K562 (cell line): Measurements from ENCODE around the gene PHF21A. TPM values are rescaled to one million over a fixed set of nuclear protein-coding genes. Genes with fewer than 3 reads are reported as not detected.
A peak's percentile ranks its signal among the peaks of the same experiment; 100 is the strongest.

Source experiments
- ATAC-seq: fragments of 200-7000 bp; cut with Tn5 transposase; 3 replicates; pipeline ENCODE4 v1.9.1; 2020; ENCODE audit warnings: moderate library complexity
- BruUV-seq: library from RNA; stranded (reverse); fragments of 400-500 nt; replicated peaks from 2 replicates; lab custom pipeline; 2021; lab: Mats Ljungman, UMichigan
- CTCF ChIA-PET: fragments of 300-600 bp; formaldehyde crosslinking; extraction: SDS; loops from one replicate; lab custom pipeline; 2021; ENCODE audit warnings: low intra/inter-chr PET ratio; lab: Yijun Ruan, JAX
- POLR2A ChIA-PET: fragments of 300-600, 350-650 bp; sonication (Branson Sonifier 250); formaldehyde crosslinking; extraction: SDS; loops from one replicate; lab custom pipeline; 2021; ENCODE audit warnings: antibody characterized with exemption, inconsistent platforms; lab: Yijun Ruan, JAX
- DNase-seq, 4 experiments: peaks; one replicate each; pipeline versions ENCODE4 v3.0.0 to v3.0.0-alpha.2; 2011 to 2018; ENCODE audit warnings: low spot score in 3 of 4, mixed read lengths in 3 of 4; ENCODE audit errors: extremely low read depth in 1 of 4
- FAIRE-seq: peaks from 2 replicates; lab custom pipeline; 2011; peaks lifted over from hg19 to GRCh38; lab: Jason Lieb, UNC
- H2AFZ ChIP-seq: 2 replicates; pipeline ENCODE4 v1.6.0; 2011; ENCODE audit warnings: low read depth, low read length, control low read depth, inconsistent platforms
- H3K27ac ChIP-seq: fragments of 200-600 bp; 3 replicates; pipeline ENCODE4 v1.8.0; 2011; ENCODE audit warnings: low read depth, mild to moderate bottlenecking, control low read depth, inconsistent platforms, low read length, moderate library complexity, mixed read lengths; ENCODE audit errors: extremely low read depth
- H3K27me3 ChIP-seq, 2 experiments: fragments of 300-600 bp in 1 of 2; 2 replicates in 1 of 2; 3 replicates in 1 of 2; pipeline versions ENCODE4 v1.6.0 to v1.8.0; 2011; ENCODE audit warnings: inconsistent platforms in 2 of 2, low read length in 2 of 2, mild to moderate bottlenecking in 1 of 2, mixed read lengths in 1 of 2, moderate library complexity in 1 of 2; ENCODE audit not compliant: control insufficient read depth in 2 of 2, insufficient read depth in 2 of 2
- H3K36me3 ChIP-seq: fragments of 300-600 bp; 3 replicates; pipeline ENCODE4 v1.8.0; 2011; ENCODE audit warnings: mild to moderate bottlenecking, low read length, inconsistent platforms; ENCODE audit not compliant: control insufficient read depth, insufficient read depth
- H3K4me1 ChIP-seq, 2 experiments: fragments of 200-600 bp in 1 of 2; replicated peaks in 1 of 2; 2 replicates in 1 of 2; 3 replicates in 1 of 2; pipeline versions ENCODE4 v1.5.1 to v1.8.0; 2011; ENCODE audit warnings: inconsistent platforms in 2 of 2, low read length in 2 of 2, mild to moderate bottlenecking in 1 of 2, mixed read lengths in 1 of 2, moderate library complexity in 1 of 2; ENCODE audit not compliant: control insufficient read depth in 2 of 2, insufficient read depth in 2 of 2
- H3K4me2 ChIP-seq: 2 replicates; pipeline ENCODE4 v1.6.1; 2011; ENCODE audit warnings: low read length, control low read depth, inconsistent platforms, mixed read lengths; ENCODE audit not compliant: insufficient read depth
- H3K4me3 ChIP-seq: fragments of 200-600 bp; sonication (generic), shearing (Covaris generic); 2 replicates; pipeline ENCODE4 v1.5.1; 2016; ENCODE audit warnings: control low read depth, inconsistent platforms
- H3K79me2 ChIP-seq: fragments of 200-600 bp; 3 replicates; pipeline ENCODE4 v1.8.0; 2011; ENCODE audit warnings: low read length, inconsistent platforms; ENCODE audit not compliant: control insufficient read depth, insufficient read depth
- H3K9ac ChIP-seq, 2 experiments: 2 replicates each; pipeline versions ENCODE4 v1.6.0 to v1.6.1; 2011; ENCODE audit warnings: low read depth in 2 of 2, low read length in 2 of 2, control low read depth in 1 of 2, inconsistent platforms in 1 of 2, mild to moderate bottlenecking in 1 of 2, mixed read lengths in 1 of 2; ENCODE audit not compliant: insufficient read depth in 1 of 2
- H3K9me1 ChIP-seq: one replicate; pipeline ENCODE4 v1.6.0; 2011; ENCODE audit warnings: inconsistent platforms, mild to moderate bottlenecking, low read length, moderate library complexity; ENCODE audit not compliant: control insufficient read depth, insufficient read depth
- H3K9me3 ChIP-seq: replicated peaks from 2 replicates; pipeline ENCODE4 v1.5.1; 2011; ENCODE audit warnings: low read depth, low read length, inconsistent platforms; ENCODE audit not compliant: control insufficient read depth, insufficient read depth
- H4K20me1 ChIP-seq: replicated peaks from 2 replicates; pipeline ENCODE4 v1.6.1; 2011; ENCODE audit warnings: low read length, inconsistent platforms, mixed read lengths; ENCODE audit not compliant: control insufficient read depth, insufficient read depth
- CBFA2T2 ChIP-seq: fragments of 450-650 bp; conservative IDR thresholded peaks from 2 replicates; pipeline ENCODE4 v1.6.1; 2017; ENCODE audit warnings: mild to moderate bottlenecking
- NFIX ChIP-seq: fragments of 250-450 bp; sonication (Bioruptor Pico); IDR thresholded peaks from 2 replicates; pipeline ENCODE4 v1.4.0; 2020; ENCODE audit warnings: low read depth, mild to moderate bottlenecking, moderate library complexity
- POLR3G ChIP-seq: IDR thresholded peaks from 2 replicates; pipeline ENCODE4 v1.6.1; 2011; ENCODE audit not compliant: insufficient read length, insufficient replicate concordance; ENCODE audit errors: extremely low read depth
- TEAD2 ChIP-seq: fragments of 450-650 bp; IDR thresholded peaks from 2 replicates; pipeline ENCODE4 v1.6.1; 2016; ENCODE audit warnings: missing genetic modification characterization, control low read depth, missing compliant biosample characterization
- ZBTB8A ChIP-seq: fragments of 450-650 bp; IDR thresholded peaks from 2 replicates; pipeline ENCODE4 v1.6.1; 2018; ENCODE audit warnings: mild to moderate bottlenecking, moderate library complexity; ENCODE audit not compliant: partially characterized antibody
- ZFP36 ChIP-seq: fragments of 150-350 bp; IDR thresholded peaks from 2 replicates; pipeline ENCODE4 v1.6.1; 2018; ENCODE audit warnings: low read length, low read depth; ENCODE audit not compliant: partially characterized antibody
- ZNF57 ChIP-seq: fragments of 450-650 bp; formaldehyde crosslinking; IDR thresholded peaks from 2 replicates; pipeline ENCODE4 v1.4.0; 2020; ENCODE audit warnings: mild to moderate bottlenecking, moderate library complexity
- ZNF766 ChIP-seq: fragments of 200-800 bp; sonication (Bioruptor generic); conservative IDR thresholded peaks from 2 replicates; pipeline ENCODE4 v1.6.1; 2016; ENCODE audit warnings: missing genetic modification characterization, missing compliant biosample characterization
- WGBS: fragments of 100-300 bp; shearing (Covaris generic); methylation state at CpG from one replicate; pipeline ENCODE4 v1.1.6; 2016; ENCODE audit warnings: low coverage, mixed read lengths; ENCODE audit not compliant: insufficient coverage; ENCODE audit errors: missing lambda C conversion rate; 5-methylcytosine and 5-hydroxymethylcytosine counted together
- in situ Hi-C: fragments of 300-500 bp; cut with MboI; formaldehyde crosslinking; loops from 4 replicates; pipeline ENCODE4 v1.15.0; 2018; ENCODE audit warnings: inconsistent platforms, mixed read lengths
- intact Hi-C: fragments of 100-400 bp; cut with micrococcal nuclease; formaldehyde crosslinking; loops from 2 replicates; pipeline ENCODE4 v1.14.2; 2022
- polyA plus RNA-seq, 8 experiments: library from polyadenylated mRNA; depleted of rRNA in 4 of 8; stranded (reverse) in 5 of 8; unstranded in 3 of 8; fragments of >200 nt; fragmentation: Nextera tagmentation in 2 of 8; fragmentation: Illumina TruSeq in 1 of 8; extraction: Ambion mirVana in 2 of 8; extraction: Trizol in 1 of 8; gene quantifications; 2 replicates each; pipeline versions ENCODE4 v1.2.1 to v1.2.3, GENCODE V29; 2011 to 2014; ENCODE audit warnings: inconsistent platforms in 1 of 8, missing spikeins in 1 of 8
- total RNA-seq, 7 experiments: library from RNA; depleted of rRNA in 6 of 7; stranded (reverse); fragments of >200 nt in 6 of 7; fragmentation: Illumina TruSeq in 2 of 7; extraction: Trizol in 2 of 7; gene quantifications; 2 replicates each; pipeline versions ENCODE4 v1.2.1 to v1.2.3, GENCODE V29; 2011 to 2021; ENCODE audit warnings: low replicate concordance in 1 of 7
- TF ChIP-seq, protein P1 (sequence below): sonication (generic); formaldehyde crosslinking; IDR thresholded peaks from 2 replicates; pipeline ENCODE4 v1.8.0; 2023; ENCODE audit warnings: mild to moderate bottlenecking, missing genetic modification reagents
- TF ChIP-seq, protein P2 (sequence below): fragments of 450-650 bp; IDR thresholded peaks from 2 replicates; pipeline ENCODE4 v1.6.1; 2016; ENCODE audit warnings: missing biosample characterization, missing genetic modification characterization
- TF ChIP-seq, protein P3 (sequence below): sonication (generic); formaldehyde crosslinking; IDR thresholded peaks from 2 replicates; pipeline ENCODE4 v1.8.0; 2022; ENCODE audit warnings: missing genetic modification reagents, mild to moderate bottlenecking, moderate library complexity, borderline replicate concordance
- TF ChIP-seq, protein P4 (sequence below): sonication (generic); formaldehyde crosslinking; IDR thresholded peaks from 2 replicates; pipeline ENCODE4 v1.8.1; 2023; ENCODE audit warnings: mild to moderate bottlenecking, missing genetic modification reagents
- TF ChIP-seq, protein P5 (sequence below): fragments of 200-800 bp; sonication (Bioruptor generic); IDR thresholded peaks from 2 replicates; pipeline ENCODE4 v1.6.1; 2017; ENCODE audit warnings: missing genetic modification characterization, missing compliant biosample characterization

The PHF21A gene
- total and polyA plus RNA-seq, 9 of the 15 experiments (the other 6 are each of a cell fraction or from before 2014, with no cell fraction given), result 1.5 to 32.4 (median 10.7) TPM

DNA sequence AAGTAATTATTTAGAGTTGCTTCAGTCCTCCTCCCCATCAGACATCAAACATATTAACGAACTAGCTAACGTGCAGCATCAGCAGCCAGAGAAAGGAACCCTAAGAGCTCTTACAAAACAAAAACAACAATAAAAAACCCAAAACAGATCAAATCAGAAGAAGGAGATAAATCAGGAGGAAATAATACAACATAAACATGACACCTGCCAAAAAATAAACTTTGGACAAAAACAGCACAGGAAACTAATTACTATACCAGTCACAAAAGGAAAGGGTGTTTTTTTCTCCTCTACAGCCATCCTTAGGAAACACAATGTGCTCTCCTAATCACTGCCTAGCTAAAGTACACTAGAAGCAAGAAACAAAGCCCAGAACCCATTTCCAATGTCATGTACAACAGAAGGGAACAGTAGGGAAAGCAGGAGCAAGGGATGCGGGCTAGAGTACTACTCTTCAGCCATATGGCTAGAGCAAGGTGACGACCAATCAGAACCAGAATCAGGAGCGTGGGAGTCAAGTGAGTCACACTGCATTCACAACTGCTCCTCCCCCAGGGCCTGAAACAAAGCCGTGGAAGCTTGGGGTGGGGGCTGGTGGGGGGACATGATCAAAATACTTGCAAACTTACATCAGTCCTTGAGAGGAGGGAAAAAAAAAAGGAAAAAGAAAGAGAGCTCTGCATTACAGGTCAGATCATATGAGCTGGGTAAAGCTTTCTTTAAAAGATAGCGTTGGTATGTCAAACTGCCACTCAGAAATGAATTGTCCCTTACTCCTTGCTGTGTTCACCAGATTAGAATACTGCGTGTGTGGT is 138.4 kb downstream of the PHF21A start:
- Histone ChIP-seq H3K9ac (peak overlapping the region in 1 of 2 experiments; percentile 53; a peak in 2 of 4 replicates), H3K27me3 (no peaks in the 10 kb centered on the region), H4K20me1 (no peaks in the 10 kb centered on the region), H3K79me2 (peaks cover 30% of the 10 kb centered on the region; the same call in 2 of the 3 replicates), H3K9me1 (no peaks in the 10 kb centered on the region), H3K4me1 (peaks cover 8 to 34% of the 10 kb centered on the region in 2 experiments), H3K36me3 (peaks cover 16% of the 10 kb centered on the region; the same call in 1 of the 3 replicates), H2AFZ (peak overlapping the region; percentile 82), H3K4me3 (no peak overlapping the region), H3K27ac (peak overlapping the region; percentile 78), H3K9me3 (no peaks in the 10 kb centered on the region), H3K4me2 (peak overlapping the region; percentile 77)
- in situ Hi-C loops (no loop called here), intact Hi-C loops (loop anchor here (1.0 kb wide), 1 partner anchor 11 kb away; no protein-coding TSS in a partner anchor)
- CTCF ChIA-PET, result no interaction called here
- peak; percentile 96 for FAIRE-seq
- peak; percentile 74 to 93 (median 83) for DNase-seq
- 16% methylated on average over 8 of the region's 8 CpGs for WGBS
- POLR2A ChIA-PET, result interaction anchor here (0.6 to 3.3 kb wide), 13 partner anchors 9 to 313 kb away, joined by 3 to 41 read pairs (median 3); no protein-coding TSS in a partner anchor
- peak; percentile 95 for ATAC-seq
- BruUV-seq, result TSS peak; percentile 74
- TF ChIP-seq POLR3G (no peak), TEAD2 (tag) (no peak), NFIX (CRISPR knock-in tag) (no peak), ZFP36 (no peak), ZBTB8A (no peak), CBFA2T2 (peak; percentile 74), ZNF57 (CRISPR knock-in tag) (no peak), ZNF766 (CRISPR knock-in tag) (no peak)
- TF ChIP-seq, protein P1, sequence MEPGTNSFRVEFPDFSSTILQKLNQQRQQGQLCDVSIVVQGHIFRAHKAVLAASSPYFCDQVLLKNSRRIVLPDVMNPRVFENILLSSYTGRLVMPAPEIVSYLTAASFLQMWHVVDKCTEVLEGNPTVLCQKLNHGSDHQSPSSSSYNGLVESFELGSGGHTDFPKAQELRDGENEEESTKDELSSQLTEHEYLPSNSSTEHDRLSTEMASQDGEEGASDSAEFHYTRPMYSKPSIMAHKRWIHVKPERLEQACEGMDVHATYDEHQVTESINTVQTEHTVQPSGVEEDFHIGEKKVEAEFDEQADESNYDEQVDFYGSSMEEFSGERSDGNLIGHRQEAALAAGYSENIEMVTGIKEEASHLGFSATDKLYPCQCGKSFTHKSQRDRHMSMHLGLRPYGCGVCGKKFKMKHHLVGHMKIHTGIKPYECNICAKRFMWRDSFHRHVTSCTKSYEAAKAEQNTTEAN (CRISPR knock-in tag), result no peak
- TF ChIP-seq, protein P2, sequence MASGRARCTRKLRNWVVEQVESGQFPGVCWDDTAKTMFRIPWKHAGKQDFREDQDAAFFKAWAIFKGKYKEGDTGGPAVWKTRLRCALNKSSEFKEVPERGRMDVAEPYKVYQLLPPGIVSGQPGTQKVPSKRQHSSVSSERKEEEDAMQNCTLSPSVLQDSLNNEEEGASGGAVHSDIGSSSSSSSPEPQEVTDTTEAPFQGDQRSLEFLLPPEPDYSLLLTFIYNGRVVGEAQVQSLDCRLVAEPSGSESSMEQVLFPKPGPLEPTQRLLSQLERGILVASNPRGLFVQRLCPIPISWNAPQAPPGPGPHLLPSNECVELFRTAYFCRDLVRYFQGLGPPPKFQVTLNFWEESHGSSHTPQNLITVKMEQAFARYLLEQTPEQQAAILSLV, result peak; percentile 43; the same call in 1 of the 2 replicates
- TF ChIP-seq, protein P3, sequence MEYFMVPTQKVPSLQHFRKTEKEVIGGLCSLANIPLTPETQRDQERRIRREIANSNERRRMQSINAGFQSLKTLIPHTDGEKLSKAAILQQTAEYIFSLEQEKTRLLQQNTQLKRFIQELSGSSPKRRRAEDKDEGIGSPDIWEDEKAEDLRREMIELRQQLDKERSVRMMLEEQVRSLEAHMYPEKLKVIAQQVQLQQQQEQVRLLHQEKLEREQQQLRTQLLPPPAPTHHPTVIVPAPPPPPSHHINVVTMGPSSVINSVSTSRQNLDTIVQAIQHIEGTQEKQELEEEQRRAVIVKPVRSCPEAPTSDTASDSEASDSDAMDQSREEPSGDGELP (CRISPR knock-in tag), result peak; percentile 83
- TF ChIP-seq, protein P4, sequence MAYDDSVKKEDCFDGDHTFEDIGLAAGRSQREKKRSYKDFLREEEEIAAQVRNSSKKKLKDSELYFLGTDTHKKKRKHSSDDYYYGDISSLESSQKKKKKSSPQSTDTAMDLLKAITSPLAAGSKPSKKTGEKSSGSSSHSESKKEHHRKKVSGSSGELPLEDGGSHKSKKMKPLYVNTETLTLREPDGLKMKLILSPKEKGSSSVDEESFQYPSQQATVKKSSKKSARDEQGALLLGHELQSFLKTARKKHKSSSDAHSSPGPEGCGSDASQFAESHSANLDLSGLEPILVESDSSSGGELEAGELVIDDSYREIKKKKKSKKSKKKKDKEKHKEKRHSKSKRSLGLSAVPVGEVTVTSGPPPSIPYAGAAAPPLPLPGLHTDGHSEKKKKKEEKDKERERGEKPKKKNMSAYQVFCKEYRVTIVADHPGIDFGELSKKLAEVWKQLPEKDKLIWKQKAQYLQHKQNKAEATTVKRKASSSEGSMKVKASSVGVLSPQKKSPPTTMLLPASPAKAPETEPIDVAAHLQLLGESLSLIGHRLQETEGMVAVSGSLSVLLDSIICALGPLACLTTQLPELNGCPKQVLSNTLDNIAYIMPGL (CRISPR knock-in tag), result no peak
- TF ChIP-seq, protein P5, sequence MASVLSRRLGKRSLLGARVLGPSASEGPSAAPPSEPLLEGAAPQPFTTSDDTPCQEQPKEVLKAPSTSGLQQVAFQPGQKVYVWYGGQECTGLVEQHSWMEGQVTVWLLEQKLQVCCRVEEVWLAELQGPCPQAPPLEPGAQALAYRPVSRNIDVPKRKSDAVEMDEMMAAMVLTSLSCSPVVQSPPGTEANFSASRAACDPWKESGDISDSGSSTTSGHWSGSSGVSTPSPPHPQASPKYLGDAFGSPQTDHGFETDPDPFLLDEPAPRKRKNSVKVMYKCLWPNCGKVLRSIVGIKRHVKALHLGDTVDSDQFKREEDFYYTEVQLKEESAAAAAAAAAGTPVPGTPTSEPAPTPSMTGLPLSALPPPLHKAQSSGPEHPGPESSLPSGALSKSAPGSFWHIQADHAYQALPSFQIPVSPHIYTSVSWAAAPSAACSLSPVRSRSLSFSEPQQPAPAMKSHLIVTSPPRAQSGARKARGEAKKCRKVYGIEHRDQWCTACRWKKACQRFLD (CRISPR knock-in tag), result no peak
